Pons (tissue), 1 donor: ENCODE results near the gene LRIG3.
"Not testable (repeated sequence)": the region's sequence is repeated elsewhere in the genome, so short reads cannot be mapped to it uniquely, and the experiment has no call there.

ENCODE experiments used
- DNase-seq: peaks from one replicate; pipeline ENCODE4 v3.0.0-alpha.2; 2016; ENCODE audit warnings: low spot score

LRIG3 gene

DNA sequence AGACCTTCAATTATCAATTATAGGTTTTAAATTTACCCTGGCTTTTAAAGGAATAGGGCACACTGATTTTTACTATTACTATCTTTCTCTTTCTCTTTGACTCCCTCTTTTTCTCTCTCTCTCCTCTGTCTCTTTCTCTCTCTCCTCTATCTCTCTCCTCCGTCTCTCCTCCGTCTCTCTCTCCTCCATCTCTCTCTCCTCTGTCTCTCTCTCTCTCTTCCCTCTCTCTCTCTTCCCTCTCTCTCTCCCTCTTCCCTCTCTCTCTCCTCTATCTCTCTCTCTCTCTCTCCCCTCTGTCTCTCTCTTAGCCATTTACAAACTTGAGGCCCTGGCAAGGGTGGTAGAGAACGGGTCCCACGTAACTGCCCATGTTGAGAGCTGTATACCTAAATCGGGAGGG lies 62.3 kb downstream of the LRIG3 start:
- DNase-seq = no peak

DNA sequence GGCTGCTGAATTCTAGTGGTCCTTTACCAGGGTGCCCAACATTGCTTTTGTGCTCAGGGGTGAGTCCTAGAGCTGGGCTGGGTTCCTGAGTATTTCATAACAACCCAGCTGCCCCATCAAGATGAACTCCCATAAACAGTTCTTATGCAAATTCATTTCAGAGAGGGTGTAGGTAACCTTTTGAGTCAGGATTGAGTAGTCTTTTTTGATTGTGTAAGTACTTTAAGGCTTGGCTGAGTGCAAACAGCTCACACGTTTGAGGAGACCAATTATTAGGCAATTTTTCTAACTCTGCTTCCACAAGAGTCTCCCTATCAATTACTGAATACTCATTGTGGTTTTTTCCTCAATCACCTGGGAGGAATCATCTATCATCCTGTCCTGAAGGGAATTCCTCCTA lies 63.1 kb downstream of the LRIG3 start:
- not testable (repeated sequence) for DNase-seq

DNA sequence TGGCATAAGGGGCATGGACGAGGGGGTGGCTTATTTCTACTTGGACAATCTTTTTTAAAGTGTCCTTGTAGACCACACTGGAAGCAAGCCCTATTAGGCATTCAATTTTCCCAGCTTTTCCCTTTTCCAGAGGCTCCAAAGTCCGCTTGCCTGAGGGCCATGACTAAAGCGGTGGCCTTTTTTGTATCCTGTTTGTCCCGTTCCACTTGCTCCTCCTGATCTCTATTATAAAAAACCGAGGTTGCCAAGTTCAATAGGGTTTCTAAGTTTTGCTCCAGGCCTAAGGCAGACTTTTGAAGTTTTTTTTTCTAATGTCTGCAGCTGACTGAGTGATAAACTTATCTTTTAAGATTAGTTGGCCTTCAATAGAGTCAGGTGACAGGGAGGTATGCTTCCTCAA lies 64.7 kb downstream of the LRIG3 start:
- DNase-seq = not testable (repeated sequence)

DNA sequence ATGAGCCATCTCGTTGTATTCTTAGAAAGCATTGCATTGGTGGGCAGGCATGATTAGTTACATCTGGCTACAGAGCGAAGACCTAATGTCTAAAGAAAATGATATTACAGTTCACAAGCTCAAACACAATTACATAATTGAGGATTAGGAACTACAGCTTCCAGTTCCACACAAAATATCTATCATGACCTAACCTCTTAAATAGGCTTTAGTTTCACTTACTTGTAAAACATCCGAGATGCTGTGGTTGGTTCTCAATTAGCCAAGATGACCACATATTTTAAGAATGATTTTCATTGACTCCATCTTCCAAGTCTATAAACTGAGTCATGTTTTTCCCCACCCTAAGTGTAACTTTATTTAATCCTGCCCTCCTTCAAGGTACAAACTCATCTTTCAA lies 69.5 kb downstream of the LRIG3 start:
- no peak for DNase-seq

DNA sequence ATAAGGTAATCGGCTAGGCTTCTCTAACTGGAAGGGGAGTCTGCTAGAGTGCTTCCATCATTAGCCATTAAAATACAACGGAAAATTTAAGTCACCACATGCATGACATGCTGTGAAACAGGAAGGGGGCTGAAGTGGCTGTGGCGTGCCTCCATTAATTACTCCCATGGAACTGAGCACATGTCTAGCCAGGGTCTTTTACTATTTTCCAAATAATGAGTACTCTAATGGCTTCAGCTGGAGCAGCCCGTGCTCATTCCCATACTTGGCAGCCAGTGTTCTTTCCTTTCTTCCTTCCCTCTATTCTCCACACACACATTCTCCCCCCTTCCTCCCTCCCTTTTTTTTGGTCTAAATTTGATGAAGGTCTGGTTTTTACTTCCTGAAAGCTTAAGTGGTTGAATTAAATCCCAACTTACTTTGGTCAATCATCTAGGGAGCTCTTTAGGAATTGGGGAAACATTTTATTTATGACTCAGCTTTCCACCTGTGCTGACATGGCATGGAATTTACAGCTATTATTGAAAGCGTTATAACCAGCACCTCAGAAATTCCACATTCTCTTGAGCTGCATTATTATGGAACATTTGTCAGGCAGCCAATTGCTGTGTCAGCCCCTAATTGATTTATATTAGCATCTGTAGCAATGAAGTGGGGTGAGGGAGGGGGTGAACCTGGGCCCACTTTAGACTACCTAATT lies 72.3 kb downstream of the LRIG3 start:
- no peak for DNase-seq

DNA sequence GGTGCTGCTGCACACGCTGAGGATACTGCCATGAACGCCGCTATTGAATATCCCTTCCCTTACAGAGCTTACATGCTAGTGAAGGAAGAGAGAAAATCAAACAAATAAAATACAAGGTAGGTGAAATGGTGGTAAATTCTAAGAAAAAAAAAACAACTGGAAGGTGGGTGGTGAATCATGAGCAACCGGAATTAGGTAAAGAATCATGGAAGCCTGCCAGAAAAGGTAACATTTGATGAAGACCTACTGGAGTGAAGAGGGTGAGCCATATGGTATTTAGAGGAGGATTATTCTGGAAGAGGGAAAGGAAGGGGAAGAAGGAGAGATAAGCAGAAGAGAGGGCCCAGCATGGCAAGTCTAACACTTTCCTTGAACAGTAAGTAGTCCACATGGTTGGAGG lies 76.1 kb downstream of the LRIG3 start:
- DNase-seq = no peak

DNA sequence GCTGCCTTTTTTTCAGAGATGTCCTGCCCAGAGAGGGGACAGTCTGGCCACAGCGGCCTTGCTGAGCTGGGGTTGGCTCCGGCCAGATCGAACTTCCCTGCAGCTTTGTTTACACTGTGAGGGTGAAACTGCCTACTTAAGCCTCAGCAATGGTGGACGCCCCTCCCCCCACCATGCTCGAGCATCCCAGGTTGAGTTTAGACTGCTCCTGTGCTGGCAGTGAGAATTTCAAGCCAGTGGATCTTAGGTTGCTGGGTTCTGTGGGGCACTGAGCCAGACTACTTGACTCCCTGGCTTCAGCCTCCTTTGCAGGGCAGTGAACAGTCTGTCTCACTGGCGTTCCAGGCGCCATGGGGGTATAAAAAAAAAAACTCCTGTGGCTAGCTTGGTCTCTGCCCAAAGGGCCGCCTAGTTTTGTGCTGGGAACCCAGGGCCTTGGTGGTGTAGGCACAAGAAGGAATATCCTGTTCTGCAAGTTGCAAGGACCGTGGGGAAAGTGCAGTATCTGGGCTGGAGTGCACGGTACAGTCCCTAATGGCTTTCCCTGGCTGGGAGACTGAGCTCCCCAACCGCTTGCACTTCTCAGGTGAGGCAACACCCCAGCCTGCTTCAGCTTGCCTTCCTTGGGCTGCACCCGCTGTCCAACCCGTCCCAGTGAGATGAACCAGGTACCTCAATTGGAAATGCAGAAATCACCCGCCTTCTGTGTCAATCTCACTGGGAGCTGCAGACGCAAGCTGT lies 79.1 kb downstream of the LRIG3 start:
- DNase-seq = no peak

DNA sequence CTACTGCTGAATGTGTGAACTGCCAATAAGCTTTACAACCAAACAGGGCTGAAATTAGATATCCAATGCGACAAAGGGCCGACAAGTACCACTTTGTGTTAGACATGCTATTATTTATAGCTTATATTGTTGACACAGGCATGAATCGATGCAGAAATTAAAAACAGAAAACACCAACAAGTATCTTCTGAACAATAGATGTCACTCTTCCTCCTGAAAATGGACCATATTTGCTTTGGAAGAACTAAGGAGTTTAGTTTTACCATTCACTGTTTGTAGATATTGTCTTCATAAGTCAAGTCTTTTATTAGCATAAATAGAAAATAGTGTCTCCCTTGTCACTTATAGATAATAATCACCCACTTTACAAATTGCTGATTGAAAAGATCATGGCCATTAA lies 86.5 kb downstream of the LRIG3 start:
- peak; percentile 32 for DNase-seq

DNA sequence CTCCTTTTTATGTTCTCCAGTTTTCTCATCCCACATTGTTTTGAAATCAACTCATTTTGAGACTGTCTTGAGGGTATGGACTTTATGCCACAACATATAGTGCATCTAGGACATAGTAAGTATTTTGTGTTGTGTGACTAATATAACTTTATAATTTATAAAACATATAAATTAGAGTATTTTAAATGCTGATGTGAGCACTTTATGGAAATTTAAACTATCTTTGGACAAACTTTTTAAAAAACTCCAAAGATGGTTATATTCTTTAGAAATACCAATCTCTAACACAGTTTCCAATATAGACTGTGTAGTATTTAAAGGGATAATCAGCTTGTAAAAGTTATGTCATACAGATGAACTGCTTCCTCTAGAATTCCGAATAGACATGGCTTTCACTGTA lies 87.4 kb downstream of the LRIG3 start:
- DNase-seq = no peak
